IMR-90 (cell line): ENCODE measurements around the gene TPP2.

ENCODE experiments used
- CEBPB ChIP-seq: IDR thresholded peaks from 2 replicates; pipeline ENCODE4 v1.6.1; 2012; ENCODE audit warnings: low read depth, low read length, improper control_type of control experiment
- CHD1 ChIP-seq: IDR thresholded peaks from 2 replicates; pipeline ENCODE4 v1.6.1; 2012; ENCODE audit warnings: low read depth, low read length, improper control_type of control experiment
- FOS ChIP-seq: fragments of 150-350 bp; IDR thresholded peaks from 2 replicates; pipeline ENCODE4 v1.6.1; 2016; ENCODE audit warnings: low read depth, low read length
- MAFK ChIP-seq: IDR thresholded peaks from 2 replicates; pipeline ENCODE4 v1.6.1; 2012; ENCODE audit warnings: low read depth, low read length, improper control_type of control experiment
- POLR2A ChIP-seq: IDR thresholded peaks from 2 replicates; pipeline ENCODE4 v1.6.1; 2012; ENCODE audit warnings: mild to moderate bottlenecking, low read depth, low read length
- RAD21 ChIP-seq: IDR thresholded peaks from 2 replicates; pipeline ENCODE4 v1.6.1; 2012; ENCODE audit warnings: low read length, improper control_type of control experiment
- RCOR1 ChIP-seq: IDR thresholded peaks from 2 replicates; pipeline ENCODE4 v1.6.1; 2012; ENCODE audit warnings: mild to moderate bottlenecking, low read length, improper control_type of control experiment; ENCODE audit not compliant: insufficient replicate concordance
- RFX5 ChIP-seq: IDR thresholded peaks from 2 replicates; pipeline ENCODE4 v1.8.0; 2012; ENCODE audit warnings: low read depth, mild to moderate bottlenecking, low read length, moderate library complexity
- SMC3 ChIP-seq: fragments of 150-350 bp; IDR thresholded peaks from 2 replicates; pipeline ENCODE4 v1.6.1; 2016; ENCODE audit warnings: low read depth, mild to moderate bottlenecking, antibody characterized with exemption, low read length, moderate library complexity
- TF ChIP-seq, protein P1 (sequence below): conservative IDR thresholded peaks from 2 replicates; pipeline ENCODE4 v1.5.1; 2012; ENCODE audit warnings: mild to moderate bottlenecking, low read depth, low read length, improper control_type of control experiment

DNA sequence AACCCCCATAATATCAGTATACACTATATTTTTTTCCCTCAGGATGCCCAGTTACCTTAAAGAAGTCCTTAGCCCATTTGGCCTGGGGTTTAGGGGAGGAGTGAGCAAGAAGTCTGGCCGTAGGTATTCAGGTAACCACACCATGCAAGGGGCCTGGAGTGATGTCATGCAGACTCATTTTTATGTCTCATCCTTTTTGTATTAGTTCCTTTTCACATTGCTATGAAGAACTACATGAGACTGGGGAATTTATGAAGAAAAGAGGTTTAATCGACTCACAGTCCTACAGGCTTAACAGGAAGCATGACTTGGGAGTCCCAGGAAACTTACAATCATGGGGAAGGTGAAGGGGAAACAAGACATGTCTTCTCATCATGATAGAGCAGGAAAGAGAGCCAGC is 12.2 kb downstream of the TPP2 start:
- TF ChIP-seq, protein P1, sequence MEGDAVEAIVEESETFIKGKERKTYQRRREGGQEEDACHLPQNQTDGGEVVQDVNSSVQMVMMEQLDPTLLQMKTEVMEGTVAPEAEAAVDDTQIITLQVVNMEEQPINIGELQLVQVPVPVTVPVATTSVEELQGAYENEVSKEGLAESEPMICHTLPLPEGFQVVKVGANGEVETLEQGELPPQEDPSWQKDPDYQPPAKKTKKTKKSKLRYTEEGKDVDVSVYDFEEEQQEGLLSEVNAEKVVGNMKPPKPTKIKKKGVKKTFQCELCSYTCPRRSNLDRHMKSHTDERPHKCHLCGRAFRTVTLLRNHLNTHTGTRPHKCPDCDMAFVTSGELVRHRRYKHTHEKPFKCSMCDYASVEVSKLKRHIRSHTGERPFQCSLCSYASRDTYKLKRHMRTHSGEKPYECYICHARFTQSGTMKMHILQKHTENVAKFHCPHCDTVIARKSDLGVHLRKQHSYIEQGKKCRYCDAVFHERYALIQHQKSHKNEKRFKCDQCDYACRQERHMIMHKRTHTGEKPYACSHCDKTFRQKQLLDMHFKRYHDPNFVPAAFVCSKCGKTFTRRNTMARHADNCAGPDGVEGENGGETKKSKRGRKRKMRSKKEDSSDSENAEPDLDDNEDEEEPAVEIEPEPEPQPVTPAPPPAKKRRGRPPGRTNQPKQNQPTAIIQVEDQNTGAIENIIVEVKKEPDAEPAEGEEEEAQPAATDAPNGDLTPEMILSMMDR, result no peak
- no peak for TF ChIP-seq POLR2A
- no peak for TF ChIP-seq CHD1
- no peak for TF ChIP-seq SMC3
- no peak for TF ChIP-seq RAD21
- no peak for TF ChIP-seq RFX5
- no peak for TF ChIP-seq CEBPB
- TF ChIP-seq RCOR1, result no peak
- no peak for TF ChIP-seq MAFK
- no peak for TF ChIP-seq FOS
